A549 treated with DMSO at 1 μM for 4 hours (cell line): Measurements from ENCODE around the gene PSME2. TPM values are rescaled to one million over a fixed set of nuclear protein-coding genes. Genes with fewer than 3 reads are reported as not detected.

Source experiments
- total RNA-seq: library from RNA; stranded (reverse); fragments of 200-300 nt; extraction: Qiagen RNA extraction; gene quantifications from 5 replicates; pipeline ENCODE4 v1.2.3, GENCODE V29; 2022; ENCODE audit warnings: low read depth

Gene PSME2
- total RNA-seq, 1 experiment from 2014 or later = 177 TPM

Other genes with a start within 250 kb of the PSME2 start
- 39.3 to 49.4 TPM (median 46.9 TPM) in 5 replicates for gene DHRS4, start 192.8 kb downstream of the PSME2 start, total RNA-seq
- gene DHRS4L2, start 157.7 kb downstream of the PSME2 start, total RNA-seq = 23.7 to 33.4 TPM (median 29.9 TPM) in 5 replicates
- gene CARMIL3, start 94.6 kb downstream of the PSME2 start, total RNA-seq = 0.24 to 0.59 TPM (median 0.47 TPM) in 5 replicates
- gene CPNE6, start 75.0 kb downstream of the PSME2 start, total RNA-seq = not detected in 5 replicates
- 17.9 to 21.1 TPM (median 19.7 TPM) in 5 replicates for gene PCK2, start 52.3 kb downstream of the PSME2 start, total RNA-seq
- gene DCAF11, start 31.8 kb downstream of the PSME2 start, total RNA-seq = 21.0 to 25.3 TPM (median 21.5 TPM) in 5 replicates
- gene NRL, start 31.7 kb downstream of the PSME2 start, total RNA-seq = 0.58 to 1.0 TPM (median 0.99 TPM) in 5 replicates
- gene FITM1, start 16.0 kb downstream of the PSME2 start, total RNA-seq = 0.15 to 0.28 TPM (median 0.24 TPM) in 3 of 5 replicates, not detected in the others
- gene PSME1, start 10.4 kb downstream of the PSME2 start, total RNA-seq = 163 to 182 TPM (median 171 TPM) in 5 replicates
- 50.9 to 61.8 TPM (median 56.9 TPM) in 5 replicates for gene EMC9, start 5.0 kb downstream of the PSME2 start, total RNA-seq
- gene RNF31, start 888 bp upstream of the PSME2 start, total RNA-seq = 25.6 to 33.1 TPM (median 29.9 TPM) in 5 replicates
- 14.6 to 21.4 TPM (median 16.7 TPM) in 5 replicates for gene IRF9, start 14.7 kb upstream of the PSME2 start, total RNA-seq
- 3.4 to 6.4 TPM (median 4.3 TPM) in 5 replicates for gene REC8, start 25.5 kb upstream of the PSME2 start, total RNA-seq
- 79.6 to 102 TPM (median 88.2 TPM) in 5 replicates for gene IPO4, start 42.2 kb upstream of the PSME2 start, total RNA-seq
- 65.1 to 72.9 TPM (median 67.8 TPM) in 5 replicates for gene TM9SF1, start 48.8 kb upstream of the PSME2 start, total RNA-seq
- gene TSSK4, start 59.1 kb upstream of the PSME2 start, total RNA-seq = 0.07 TPM in 1 of 5 replicates, not detected in the others
- 79.6 to 96.4 TPM (median 82.0 TPM) in 5 replicates for gene CHMP4A, start 66.9 kb upstream of the PSME2 start, total RNA-seq
- 27.9 to 35.3 TPM (median 29.6 TPM) in 5 replicates for gene MDP1, start 69.5 kb upstream of the PSME2 start, total RNA-seq
- gene NEDD8, start 85.8 kb upstream of the PSME2 start, total RNA-seq = 427 to 475 TPM (median 451 TPM) in 5 replicates
- gene GMPR2, start 86.3 kb upstream of the PSME2 start, total RNA-seq = 52.4 to 64.1 TPM (median 56.5 TPM) in 5 replicates
- gene TINF2, start 96.0 kb upstream of the PSME2 start, total RNA-seq = 32.6 to 41.9 TPM (median 37.8 TPM) in 5 replicates
- gene TGM1, start 116.6 kb upstream of the PSME2 start, total RNA-seq = 0.60 to 1.1 TPM (median 0.83 TPM) in 5 replicates
- 12.5 to 19.5 TPM (median 16.6 TPM) in 5 replicates for gene RABGGTA, start 125.0 kb upstream of the PSME2 start, total RNA-seq
- 10.9 to 13.5 TPM (median 11.8 TPM) in 5 replicates for gene DHRS1, start 153.2 kb upstream of the PSME2 start, total RNA-seq
- 15.6 to 19.7 TPM (median 18.9 TPM) in 5 replicates for gene NOP9, start 153.2 kb upstream of the PSME2 start, total RNA-seq
- 0.14 to 0.70 TPM (median 0.29 TPM) in 5 replicates for gene CIDEB, start 161.4 kb upstream of the PSME2 start, total RNA-seq
- 2.4 to 5.7 TPM (median 4.7 TPM) in 5 replicates for gene LTB4R2, start 163.5 kb upstream of the PSME2 start, total RNA-seq
- 3.4 to 8.6 TPM (median 5.6 TPM) in 5 replicates for gene LTB4R, start 164.9 kb upstream of the PSME2 start, total RNA-seq
- gene ADCY4, start 188.5 kb upstream of the PSME2 start, total RNA-seq = not detected in 5 replicates
- gene RIPK3, start 193.4 kb upstream of the PSME2 start, total RNA-seq = not detected in 5 replicates
- 0.10 to 0.38 TPM (median 0.20 TPM) in 4 of 5 replicates, not detected in the other for gene NFATC4, start 221.6 kb upstream of the PSME2 start, total RNA-seq